ENCODE data around the gene SCNN1G. TPM values are rescaled to one million over a fixed set of nuclear protein-coding genes. Genes with fewer than 3 reads are reported as not detected.

SCNN1G gene
- total and polyA plus RNA-seq, 9 of the 15 experiments (the other 6 are each of a cell fraction or from before 2014, with no cell fraction given): not detected

DNA sequence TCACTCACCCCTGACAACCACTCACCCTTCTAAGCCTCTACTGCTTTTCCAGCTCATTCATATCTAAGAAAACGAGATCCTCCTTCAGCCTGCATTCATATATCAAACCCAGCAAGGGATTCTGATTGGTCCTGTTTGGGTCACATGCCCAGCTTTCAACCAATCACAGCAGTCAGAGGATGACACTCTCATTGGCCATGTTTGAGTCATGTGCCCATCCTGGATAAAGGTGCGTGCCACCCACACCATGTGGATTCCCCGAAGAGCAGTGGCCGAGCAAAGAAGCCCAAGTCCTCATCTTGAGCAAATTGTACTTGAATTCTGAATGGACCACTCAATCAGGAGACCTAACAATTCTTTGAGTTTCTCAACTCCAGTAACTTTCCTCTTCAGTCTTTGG lies 45.0 kb downstream of the SCNN1G start (continued):
- TF ChIP-seq, protein P1, sequence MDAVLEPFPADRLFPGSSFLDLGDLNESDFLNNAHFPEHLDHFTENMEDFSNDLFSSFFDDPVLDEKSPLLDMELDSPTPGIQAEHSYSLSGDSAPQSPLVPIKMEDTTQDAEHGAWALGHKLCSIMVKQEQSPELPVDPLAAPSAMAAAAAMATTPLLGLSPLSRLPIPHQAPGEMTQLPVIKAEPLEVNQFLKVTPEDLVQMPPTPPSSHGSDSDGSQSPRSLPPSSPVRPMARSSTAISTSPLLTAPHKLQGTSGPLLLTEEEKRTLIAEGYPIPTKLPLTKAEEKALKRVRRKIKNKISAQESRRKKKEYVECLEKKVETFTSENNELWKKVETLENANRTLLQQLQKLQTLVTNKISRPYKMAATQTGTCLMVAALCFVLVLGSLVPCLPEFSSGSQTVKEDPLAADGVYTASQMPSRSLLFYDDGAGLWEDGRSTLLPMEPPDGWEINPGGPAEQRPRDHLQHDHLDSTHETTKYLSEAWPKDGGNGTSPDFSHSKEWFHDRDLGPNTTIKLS (IDR thresholded peaks at IDR 0.05; ENCODE audit: borderline replicate concordance, low read depth): no peak
- TF ChIP-seq NEUROD1 (IDR thresholded peaks at IDR 0.05; ENCODE audit: borderline replicate concordance, low read depth, low read length, partially characterized antibody) (no peak), NUFIP1 (IDR thresholded peaks at IDR 0.05; ENCODE audit: partially characterized antibody) (no peak)

DNA sequence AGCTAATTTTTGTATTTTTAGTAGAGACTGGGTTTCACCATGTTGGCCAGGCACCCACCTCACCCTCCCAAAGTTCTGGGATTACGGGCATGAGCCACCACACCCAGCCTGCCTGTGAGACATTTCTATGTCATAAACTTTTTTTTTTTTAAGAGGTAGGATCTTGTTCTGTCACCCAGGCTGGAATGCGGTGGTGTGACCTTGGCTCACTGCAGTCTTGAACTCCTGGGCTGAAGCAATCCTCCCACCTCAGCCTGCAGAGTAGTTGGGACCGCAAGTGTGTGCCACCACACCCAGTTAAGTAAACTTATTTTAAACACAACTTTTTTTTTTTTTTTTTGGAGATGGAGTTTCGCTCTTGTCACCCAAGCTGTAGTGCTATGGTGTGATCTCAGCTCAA lies 47.2 kb downstream of the SCNN1G start:
- Histone ChIP-seq H4K20me1 (replicated peaks; ENCODE audit: control insufficient read depth, insufficient read depth, low read length) (no peaks in the 10 kb centered on the region), H3K9me1 (ENCODE audit: control insufficient read depth, insufficient read depth, low read length) (no peaks in the 10 kb centered on the region), H3K27ac (ENCODE audit: extremely low read depth, low read depth, low read length) (no peak overlapping the region), H3K27me3 (ENCODE audit: control insufficient read depth in 2 of 2, insufficient read depth in 2 of 2, low read length in 2 of 2) (peaks cover 7 to 33% of the 10 kb centered on the region in 2 experiments; a peak in 3 of 5 replicates), H3K4me1 (replicated peaks in 1 of 2; ENCODE audit: control insufficient read depth in 2 of 2, insufficient read depth in 2 of 2, low read length in 2 of 2) (no peaks in the 10 kb centered on the region; a peak in 1 of 5 replicates), H2AFZ (ENCODE audit: low read depth, low read length) (no peak overlapping the region), H3K9ac (ENCODE audit: insufficient read depth in 1 of 2, low read depth in 2 of 2, low read length in 2 of 2) (no peak overlapping the region), H3K36me3 (ENCODE audit: control insufficient read depth, insufficient read depth, low read length) (no peaks in the 10 kb centered on the region), H3K9me3 (replicated peaks; ENCODE audit: control insufficient read depth, insufficient read depth, low read depth, low read length) (no peaks in the 10 kb centered on the region), H3K4me3 (no peak overlapping the region), H3K79me2 (ENCODE audit: control insufficient read depth, insufficient read depth, low read length) (no peaks in the 10 kb centered on the region), H3K4me2 (ENCODE audit: insufficient read depth, low read length) (no peak overlapping the region)
- FAIRE-seq (no peak), ATAC-seq (no peak), DNase-seq (ENCODE audit: extremely low read depth in 1 of 4, low spot score in 3 of 4) (no peak)
- POLR2A ChIA-PET: interaction anchor here (0.6 kb wide), 1 partner anchor 24 kb away, joined by 3 read pairs; no protein-coding TSS in a partner anchor
- CTCF ChIA-PET (ENCODE audit: low intra/inter-chr PET ratio): interaction anchor here (0.6 kb wide), 1 partner anchor 1252 kb away, joined by 5 read pairs; no protein-coding TSS in a partner anchor
- 0% methylated on average over 4 of the region's 4 CpGs for WGBS (ENCODE audit: insufficient coverage, low coverage, missing lambda C conversion rate)
- intact Hi-C loops (cut with micrococcal nuclease) (no loop called here), in situ Hi-C loops (cut with MboI) (no loop called here)
- BruUV-seq (replicated peaks): no TSS peak
- TF ChIP-seq, protein P2, sequence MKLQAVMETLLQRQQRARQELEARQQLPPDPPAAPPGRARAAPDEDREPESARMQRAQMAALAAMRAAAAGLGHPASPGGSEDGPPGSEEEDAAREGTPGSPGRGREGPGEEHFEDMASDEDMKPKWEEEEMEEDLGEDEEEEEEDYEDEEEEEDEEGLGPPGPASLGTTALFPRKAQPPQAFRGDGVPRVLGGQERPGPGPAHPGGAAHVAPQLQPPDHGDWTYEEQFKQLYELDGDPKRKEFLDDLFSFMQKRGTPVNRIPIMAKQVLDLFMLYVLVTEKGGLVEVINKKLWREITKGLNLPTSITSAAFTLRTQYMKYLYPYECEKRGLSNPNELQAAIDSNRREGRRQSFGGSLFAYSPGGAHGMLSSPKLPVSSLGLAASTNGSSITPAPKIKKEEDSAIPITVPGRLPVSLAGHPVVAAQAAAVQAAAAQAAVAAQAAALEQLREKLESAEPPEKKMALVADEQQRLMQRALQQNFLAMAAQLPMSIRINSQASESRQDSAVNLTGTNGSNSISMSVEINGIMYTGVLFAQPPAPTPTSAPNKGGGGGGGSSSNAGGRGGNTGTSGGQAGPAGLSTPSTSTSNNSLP (IDR thresholded peaks at IDR 0.05; ENCODE audit: borderline replicate concordance, low read depth, low read length): no peak
- TF ChIP-seq BHLHE40 (IDR thresholded peaks at IDR 0.05; ENCODE audit: low read length) (no peak), RAD51 (IDR thresholded peaks at IDR 0.05; ENCODE audit: borderline replicate concordance, low read depth) (no peak)
- TF ChIP-seq, protein P3, sequence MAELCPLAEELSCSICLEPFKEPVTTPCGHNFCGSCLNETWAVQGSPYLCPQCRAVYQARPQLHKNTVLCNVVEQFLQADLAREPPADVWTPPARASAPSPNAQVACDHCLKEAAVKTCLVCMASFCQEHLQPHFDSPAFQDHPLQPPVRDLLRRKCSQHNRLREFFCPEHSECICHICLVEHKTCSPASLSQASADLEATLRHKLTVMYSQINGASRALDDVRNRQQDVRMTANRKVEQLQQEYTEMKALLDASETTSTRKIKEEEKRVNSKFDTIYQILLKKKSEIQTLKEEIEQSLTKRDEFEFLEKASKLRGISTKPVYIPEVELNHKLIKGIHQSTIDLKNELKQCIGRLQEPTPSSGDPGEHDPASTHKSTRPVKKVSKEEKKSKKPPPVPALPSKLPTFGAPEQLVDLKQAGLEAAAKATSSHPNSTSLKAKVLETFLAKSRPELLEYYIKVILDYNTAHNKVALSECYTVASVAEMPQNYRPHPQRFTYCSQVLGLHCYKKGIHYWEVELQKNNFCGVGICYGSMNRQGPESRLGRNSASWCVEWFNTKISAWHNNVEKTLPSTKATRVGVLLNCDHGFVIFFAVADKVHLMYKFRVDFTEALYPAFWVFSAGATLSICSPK (IDR thresholded peaks at IDR 0.05; ENCODE audit: borderline replicate concordance): no peak
- TF ChIP-seq, protein P4, sequence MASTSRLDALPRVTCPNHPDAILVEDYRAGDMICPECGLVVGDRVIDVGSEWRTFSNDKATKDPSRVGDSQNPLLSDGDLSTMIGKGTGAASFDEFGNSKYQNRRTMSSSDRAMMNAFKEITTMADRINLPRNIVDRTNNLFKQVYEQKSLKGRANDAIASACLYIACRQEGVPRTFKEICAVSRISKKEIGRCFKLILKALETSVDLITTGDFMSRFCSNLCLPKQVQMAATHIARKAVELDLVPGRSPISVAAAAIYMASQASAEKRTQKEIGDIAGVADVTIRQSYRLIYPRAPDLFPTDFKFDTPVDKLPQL (IDR thresholded peaks at IDR 0.05; ENCODE audit: extremely low read depth, insufficient read length): no peak
- TF ChIP-seq, protein P5, sequence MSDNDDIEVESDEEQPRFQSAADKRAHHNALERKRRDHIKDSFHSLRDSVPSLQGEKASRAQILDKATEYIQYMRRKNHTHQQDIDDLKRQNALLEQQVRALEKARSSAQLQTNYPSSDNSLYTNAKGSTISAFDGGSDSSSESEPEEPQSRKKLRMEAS (CRISPR knock-in tag; IDR thresholded peaks at IDR 0.05): no peak
- TF ChIP-seq, protein P6, sequence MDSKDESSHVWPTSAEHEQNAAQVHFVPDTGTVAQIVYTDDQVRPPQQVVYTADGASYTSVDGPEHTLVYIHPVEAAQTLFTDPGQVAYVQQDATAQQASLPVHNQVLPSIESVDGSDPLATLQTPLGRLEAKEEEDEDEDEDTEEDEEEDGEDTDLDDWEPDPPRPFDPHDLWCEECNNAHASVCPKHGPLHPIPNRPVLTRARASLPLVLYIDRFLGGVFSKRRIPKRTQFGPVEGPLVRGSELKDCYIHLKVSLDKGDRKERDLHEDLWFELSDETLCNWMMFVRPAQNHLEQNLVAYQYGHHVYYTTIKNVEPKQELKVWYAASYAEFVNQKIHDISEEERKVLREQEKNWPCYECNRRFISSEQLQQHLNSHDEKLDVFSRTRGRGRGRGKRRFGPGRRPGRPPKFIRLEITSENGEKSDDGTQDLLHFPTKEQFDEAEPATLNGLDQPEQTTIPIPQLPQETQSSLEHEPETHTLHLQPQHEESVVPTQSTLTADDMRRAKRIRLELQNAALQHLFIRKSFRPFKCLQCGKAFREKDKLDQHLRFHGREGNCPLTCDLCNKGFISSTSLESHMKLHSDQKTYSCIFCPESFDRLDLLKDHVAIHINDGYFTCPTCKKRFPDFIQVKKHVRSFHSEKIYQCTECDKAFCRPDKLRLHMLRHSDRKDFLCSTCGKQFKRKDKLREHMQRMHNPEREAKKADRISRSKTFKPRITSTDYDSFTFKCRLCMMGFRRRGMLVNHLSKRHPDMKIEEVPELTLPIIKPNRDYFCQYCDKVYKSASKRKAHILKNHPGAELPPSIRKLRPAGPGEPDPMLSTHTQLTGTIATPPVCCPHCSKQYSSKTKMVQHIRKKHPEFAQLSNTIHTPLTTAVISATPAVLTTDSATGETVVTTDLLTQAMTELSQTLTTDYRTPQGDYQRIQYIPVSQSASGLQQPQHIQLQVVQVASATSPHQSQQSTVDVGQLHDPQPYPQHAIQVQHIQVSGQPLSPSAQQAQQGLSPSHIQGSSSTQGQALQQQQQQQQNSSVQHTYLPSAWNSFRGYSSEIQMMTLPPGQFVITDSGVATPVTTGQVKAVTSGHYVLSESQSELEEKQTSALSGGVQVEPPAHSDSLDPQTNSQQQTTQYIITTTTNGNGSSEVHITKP (IDR thresholded peaks at IDR 0.05; ENCODE audit: partially characterized antibody): no peak
